ENCODE measurements around the gene FAAP20. TPM values are rescaled to one million over a fixed set of nuclear protein-coding genes. Genes with fewer than 3 reads are reported as not detected.

The FAAP20 gene
- total and polyA plus RNA-seq, 9 of the 15 experiments (the other 6 are each of a cell fraction or from before 2014, with no cell fraction given) = 0.58 to 143 (median 9.9) TPM

DNA sequence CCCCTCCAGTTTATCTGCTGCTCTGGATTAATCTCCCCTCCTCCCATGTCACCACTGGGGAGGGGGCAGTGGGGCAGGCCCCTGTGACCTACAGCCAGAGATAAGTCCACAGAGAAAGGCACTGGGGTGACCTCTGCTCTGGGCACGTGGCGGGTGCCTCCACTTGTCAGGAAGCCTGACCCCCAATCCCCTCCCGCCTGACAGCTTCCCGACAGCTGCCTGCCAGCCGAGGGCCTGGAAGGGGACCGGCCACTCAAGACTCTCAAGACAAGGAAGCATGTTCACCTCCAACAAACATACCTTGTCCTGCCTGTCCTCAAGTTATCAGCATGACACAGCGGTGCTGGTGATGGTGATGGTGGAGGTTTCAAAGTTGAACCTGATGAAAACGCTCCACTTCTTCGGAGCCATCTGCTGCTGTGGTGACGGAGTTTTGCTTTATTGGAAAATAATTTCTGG is 3.2 kb upstream of the FAAP20 start (continued):
- TF ChIP-seq REST (IDR thresholded peaks at IDR 0.05; ENCODE audit: borderline replicate concordance) = no peak
- no peak for TF ChIP-seq REST (CRISPR knock-in tag; IDR thresholded peaks at IDR 0.05; ENCODE audit: low read depth)
- TF ChIP-seq SRSF9 (IDR thresholded peaks at IDR 0.05; ENCODE audit: borderline replicate concordance, low read depth, low read length) = no peak
- no peak for TF ChIP-seq OTX1 (CRISPR knock-in tag; IDR thresholded peaks at IDR 0.05)
- no peak for TF ChIP-seq SP1 (CRISPR knock-in tag; IDR thresholded peaks at IDR 0.05)
- TF ChIP-seq MED1 (CRISPR knock-in tag; IDR thresholded peaks at IDR 0.05; ENCODE audit: borderline replicate concordance) = no peak
- no peak for TF ChIP-seq MEIS2 (IDR thresholded peaks at IDR 0.05; ENCODE audit: partially characterized antibody)
- no peak for TF ChIP-seq STAT5B (CRISPR knock-in tag; IDR thresholded peaks at IDR 0.05)
- TF ChIP-seq SMARCE1 (IDR thresholded peaks at IDR 0.05) = no peak
- no peak for TF ChIP-seq JUND (IDR thresholded peaks at IDR 0.05; ENCODE audit: borderline replicate concordance, low read depth, low read length)
- no peak for TF ChIP-seq JUND (tag; IDR thresholded peaks at IDR 0.05; ENCODE audit: borderline replicate concordance, low read depth, low read length)
- TF ChIP-seq ZNF384 (IDR thresholded peaks at IDR 0.05; ENCODE audit: low read depth, low read length) = no peak
- TF ChIP-seq, protein P1, sequence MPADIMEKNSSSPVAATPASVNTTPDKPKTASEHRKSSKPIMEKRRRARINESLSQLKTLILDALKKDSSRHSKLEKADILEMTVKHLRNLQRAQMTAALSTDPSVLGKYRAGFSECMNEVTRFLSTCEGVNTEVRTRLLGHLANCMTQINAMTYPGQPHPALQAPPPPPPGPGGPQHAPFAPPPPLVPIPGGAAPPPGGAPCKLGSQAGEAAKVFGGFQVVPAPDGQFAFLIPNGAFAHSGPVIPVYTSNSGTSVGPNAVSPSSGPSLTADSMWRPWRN (IDR thresholded peaks at IDR 0.05; ENCODE audit: low read depth) = no peak
- no peak for TF ChIP-seq TAL1 (IDR thresholded peaks at IDR 0.05)
- TF ChIP-seq CBFA2T2 (conservative IDR thresholded peaks at IDR 0.05) = peak; percentile 16; the same call in 1 of the 2 replicates
- TF ChIP-seq TCFL5 (CRISPR knock-in tag; conservative IDR thresholded peaks at IDR 0.05) = no peak
- TF ChIP-seq, protein P2, sequence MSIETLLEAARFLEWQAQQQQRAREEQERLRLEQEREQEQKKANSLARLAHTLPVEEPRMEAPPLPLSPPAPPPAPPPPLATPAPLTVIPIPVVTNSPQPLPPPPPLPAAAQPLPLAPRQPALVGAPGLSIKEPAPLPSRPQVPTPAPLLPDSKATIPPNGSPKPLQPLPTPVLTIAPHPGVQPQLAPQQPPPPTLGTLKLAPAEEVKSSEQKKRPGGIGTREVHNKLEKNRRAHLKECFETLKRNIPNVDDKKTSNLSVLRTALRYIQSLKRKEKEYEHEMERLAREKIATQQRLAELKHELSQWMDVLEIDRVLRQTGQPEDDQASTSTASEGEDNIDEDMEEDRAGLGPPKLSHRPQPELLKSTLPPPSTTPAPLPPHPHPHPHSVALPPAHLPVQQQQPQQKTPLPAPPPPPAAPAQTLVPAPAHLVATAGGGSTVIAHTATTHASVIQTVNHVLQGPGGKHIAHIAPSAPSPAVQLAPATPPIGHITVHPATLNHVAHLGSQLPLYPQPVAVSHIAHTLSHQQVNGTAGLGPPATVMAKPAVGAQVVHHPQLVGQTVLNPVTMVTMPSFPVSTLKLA (conservative IDR thresholded peaks at IDR 0.05) = peak; percentile 53 to 68; a peak in 3 of 4 replicates
- TF ChIP-seq ZBTB43 (CRISPR knock-in tag; IDR thresholded peaks at IDR 0.05) = no peak
